ENCODE measurements around the gene DPEP3.

Gene DPEP3

GRCh38 chr16:67966549-67967182, 13.6 kb downstream of the DPEP3 start:
- no peak for DNase-seq (ENCODE audit: low spot score)

GRCh38 chr16:67965668-67966548, 14.4 kb downstream of the DPEP3 start:
- no peak for DNase-seq (ENCODE audit: low spot score)

GRCh38 chr16:67964477-67965131, 15.7 kb downstream of the DPEP3 start:
- no peak for DNase-seq (ENCODE audit: low spot score)

GRCh38 chr16:67963662-67964321, 16.5 kb downstream of the DPEP3 start:
- no peak for DNase-seq (ENCODE audit: low spot score)

- no peak for DNase-seq (ENCODE audit: low spot score)
Observed at GRCh38 chr16:67963292-67963661, 17.0 kb downstream of the DPEP3 start.

GRCh38 chr16:67962135-67962534, 18.2 kb downstream of the DPEP3 start:
- no peak for DNase-seq (ENCODE audit: low spot score)

- no peak for DNase-seq (ENCODE audit: low spot score)
Observed at GRCh38 chr16:67961551-67961957, 18.7 kb downstream of the DPEP3 start.

GRCh38 chr16:67959536-67960329, 20.6 kb downstream of the DPEP3 start:
- no peak for DNase-seq (ENCODE audit: low spot score)

- no peak for DNase-seq (ENCODE audit: low spot score)
Observed at GRCh38 chr16:67957622-67958021, 22.7 kb downstream of the DPEP3 start.

GRCh38 chr16:67954421-67955196, 25.7 kb downstream of the DPEP3 start:
- DNase-seq (ENCODE audit: low spot score) = no peak

- no peak for DNase-seq (ENCODE audit: low spot score)
Observed at GRCh38 chr16:67953641-67954375, 26.5 kb downstream of the DPEP3 start.

GRCh38 chr16:67951485-67951884, 28.8 kb downstream of the DPEP3 start:
- no peak for DNase-seq (ENCODE audit: low spot score)

GRCh38 chr16:67950335-67950843, 29.9 kb downstream of the DPEP3 start:
- DNase-seq (ENCODE audit: low spot score) = no peak

- no peak for DNase-seq (ENCODE audit: low spot score)
Observed at GRCh38 chr16:67949645-67950044, 30.7 kb downstream of the DPEP3 start.

GRCh38 chr16:67948015-67948414, 32.3 kb downstream of the DPEP3 start:
- DNase-seq (ENCODE audit: low spot score) = no peak

- DNase-seq (ENCODE audit: low spot score) = no peak
Observed at GRCh38 chr16:67946966-67947558, 33.2 kb downstream of the DPEP3 start.

- no peak for DNase-seq (ENCODE audit: low spot score)
Observed at GRCh38 chr16:67946128-67946569, 34.1 kb downstream of the DPEP3 start.

- no peak for DNase-seq (ENCODE audit: low spot score)
Observed at GRCh38 chr16:67945392-67945933, 34.8 kb downstream of the DPEP3 start.
